Measurements from ENCODE around the gene AP2A2. TPM values are rescaled to one million over a fixed set of nuclear protein-coding genes. Genes with fewer than 3 reads are reported as not detected.

AP2A2 gene
- polyA plus RNA-seq, 1 experiment: 76.5 TPM

DNA sequence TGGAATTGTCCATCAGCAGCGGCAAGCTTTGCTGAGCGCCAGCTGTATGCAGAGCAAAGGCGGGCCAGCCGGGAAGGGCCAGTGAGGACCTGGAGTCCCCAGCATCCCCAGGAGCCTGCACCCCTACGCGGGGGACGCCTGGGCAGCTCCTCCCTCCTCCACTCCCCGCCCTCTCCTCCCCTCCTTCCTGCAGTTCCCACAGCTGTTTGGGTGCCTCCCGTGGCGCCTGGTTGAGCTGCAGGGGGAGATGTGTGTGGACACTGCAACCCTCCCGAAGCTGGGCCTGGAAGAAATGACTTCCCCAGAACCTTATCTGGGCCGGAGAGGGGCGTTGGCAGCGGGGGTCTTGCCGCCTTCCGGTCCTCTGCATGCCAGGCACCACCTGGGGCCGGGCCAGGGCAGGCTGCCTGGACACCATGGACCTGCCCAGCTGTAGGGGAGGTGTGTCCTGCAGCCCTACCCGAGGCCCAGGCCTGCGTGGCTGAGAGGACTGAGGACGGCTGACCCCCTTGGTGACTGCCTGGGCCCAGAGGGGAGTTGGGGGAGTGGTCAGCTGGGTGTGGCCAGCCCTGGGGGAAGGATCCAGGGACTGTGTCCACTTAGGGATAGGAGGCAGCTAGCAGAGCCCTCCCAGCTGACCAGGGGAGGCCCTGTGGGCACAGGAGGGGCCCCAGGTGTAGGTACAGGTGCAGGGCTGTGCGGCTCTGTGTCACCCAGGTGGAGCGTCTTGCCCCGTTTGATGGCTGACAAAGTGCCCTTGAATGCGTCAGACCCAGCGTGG is 127.6 kb downstream of the AP2A2 start:
- POLR2A ChIA-PET: no interaction called here
- no peak for DNase-seq (ENCODE audit: low read depth)
- CTCF ChIA-PET: no interaction called here
- H3K36me3 ChIP-seq (ENCODE audit: control insufficient read depth, insufficient read depth, low read length): no peaks in the 10 kb centered on the region
- no peak overlapping the region for H3K4me3 ChIP-seq (ENCODE audit: low read depth, low read length)
- peaks cover 3% of the 10 kb centered on the region; the same call in 1 of the 2 replicates for H3K27me3 ChIP-seq (ENCODE audit: control insufficient read depth, insufficient read depth, low read length)
- TF ChIP-seq, protein P1, sequence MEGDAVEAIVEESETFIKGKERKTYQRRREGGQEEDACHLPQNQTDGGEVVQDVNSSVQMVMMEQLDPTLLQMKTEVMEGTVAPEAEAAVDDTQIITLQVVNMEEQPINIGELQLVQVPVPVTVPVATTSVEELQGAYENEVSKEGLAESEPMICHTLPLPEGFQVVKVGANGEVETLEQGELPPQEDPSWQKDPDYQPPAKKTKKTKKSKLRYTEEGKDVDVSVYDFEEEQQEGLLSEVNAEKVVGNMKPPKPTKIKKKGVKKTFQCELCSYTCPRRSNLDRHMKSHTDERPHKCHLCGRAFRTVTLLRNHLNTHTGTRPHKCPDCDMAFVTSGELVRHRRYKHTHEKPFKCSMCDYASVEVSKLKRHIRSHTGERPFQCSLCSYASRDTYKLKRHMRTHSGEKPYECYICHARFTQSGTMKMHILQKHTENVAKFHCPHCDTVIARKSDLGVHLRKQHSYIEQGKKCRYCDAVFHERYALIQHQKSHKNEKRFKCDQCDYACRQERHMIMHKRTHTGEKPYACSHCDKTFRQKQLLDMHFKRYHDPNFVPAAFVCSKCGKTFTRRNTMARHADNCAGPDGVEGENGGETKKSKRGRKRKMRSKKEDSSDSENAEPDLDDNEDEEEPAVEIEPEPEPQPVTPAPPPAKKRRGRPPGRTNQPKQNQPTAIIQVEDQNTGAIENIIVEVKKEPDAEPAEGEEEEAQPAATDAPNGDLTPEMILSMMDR (IDR thresholded peaks at IDR 0.05; ENCODE audit: insufficient read depth, low read depth, low read length): no peak

DNA sequence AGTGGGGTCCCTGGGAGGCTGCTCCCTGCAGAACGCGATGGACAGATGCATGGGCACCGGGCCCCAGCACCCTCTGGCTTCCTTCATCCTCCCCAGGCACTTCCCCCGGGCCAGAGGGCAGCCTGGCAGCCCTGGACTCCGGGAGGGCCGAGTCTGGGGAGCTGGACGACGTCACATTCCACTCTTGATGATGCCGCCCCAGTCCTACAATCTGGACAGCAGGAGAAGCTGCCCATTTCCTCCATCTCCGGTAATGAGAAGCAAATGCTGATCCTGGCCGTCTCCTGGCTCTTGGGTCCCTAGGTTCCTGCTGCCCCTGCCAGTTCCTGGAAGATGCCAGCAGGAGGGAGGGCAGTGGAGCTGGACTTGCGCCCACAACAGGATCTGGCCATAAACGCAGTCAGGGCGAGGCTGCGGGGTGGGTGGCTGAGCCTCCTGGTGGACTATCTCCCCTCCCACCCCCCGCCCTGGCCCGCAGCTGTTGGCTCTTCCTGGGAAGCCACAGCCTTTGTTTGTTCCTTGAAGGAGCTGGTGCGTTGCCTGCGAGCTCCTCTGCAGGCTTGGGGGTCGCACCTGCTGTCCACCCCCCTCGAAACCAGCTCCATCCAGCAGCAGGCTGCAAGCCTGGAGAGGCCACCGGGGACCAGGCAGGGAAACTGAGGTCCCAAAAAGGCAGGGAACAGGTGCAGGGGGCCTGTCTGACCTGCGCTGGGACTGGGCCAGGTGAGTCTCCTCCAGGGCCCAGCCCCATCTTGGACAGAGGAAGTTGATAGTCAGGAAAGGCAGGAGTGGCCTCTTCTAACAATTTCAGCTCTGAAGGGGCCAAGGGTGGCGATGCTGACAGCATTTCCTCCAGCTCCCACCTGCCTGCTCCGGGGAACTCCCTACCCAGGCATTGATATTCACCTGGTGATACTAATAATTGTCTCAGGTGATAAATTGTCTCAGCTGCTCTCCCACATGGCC is 128.8 kb downstream of the AP2A2 start:
- ChIA-PET POLR2A (no interaction called here), CTCF (interaction anchor here (0.7 to 1.1 kb wide), 6 partner anchors 9 to 520 kb away, joined by 3 to 5 read pairs (median 3); no protein-coding TSS in a partner anchor)
- TF ChIP-seq, protein P1 (IDR thresholded peaks at IDR 0.05; ENCODE audit: insufficient read depth, low read depth, low read length): no peak

DNA sequence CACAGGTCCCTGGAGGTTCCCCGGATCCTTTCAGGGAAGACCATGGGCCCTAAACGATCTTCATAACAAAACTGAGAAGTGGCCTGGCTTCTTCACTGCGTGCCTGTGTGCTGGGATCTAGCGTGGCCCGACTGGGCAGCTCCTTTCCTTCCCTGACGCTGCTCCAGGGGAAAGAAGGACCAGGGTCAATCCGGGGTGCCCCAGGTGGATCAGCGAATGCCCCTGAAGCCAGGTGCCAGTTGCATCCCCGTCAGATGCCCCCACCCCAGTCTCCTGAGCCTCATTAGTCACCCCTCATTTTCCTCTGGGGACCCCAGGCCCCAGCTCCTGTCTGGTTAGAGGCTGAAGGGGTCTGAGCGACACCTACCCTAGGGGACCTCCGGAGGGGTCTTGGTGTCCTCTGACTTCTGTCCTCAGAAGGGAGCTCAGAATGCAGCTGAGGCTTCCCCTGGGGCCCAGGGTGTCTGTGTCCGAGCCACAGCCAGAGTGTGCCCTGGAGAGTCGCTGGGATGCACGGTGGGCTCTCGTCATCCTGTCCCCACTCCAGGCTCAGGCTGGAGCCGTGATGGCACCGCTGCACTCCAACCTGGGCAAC is 129.5 kb downstream of the AP2A2 start:
- CTCF ChIA-PET: interaction anchor here (0.9 to 1.1 kb wide), 3 partner anchors 10 to 520 kb away, joined by 3 read pairs; no protein-coding TSS in a partner anchor
- H3K4me3 ChIP-seq (ENCODE audit: low read depth, low read length): no peak overlapping the region

More for the DNA sequence above, 128.8 kb downstream of the AP2A2 start:
- H3K36me3 ChIP-seq (ENCODE audit: control insufficient read depth, insufficient read depth, low read length): no peaks in the 10 kb centered on the region
- no peak for DNase-seq (ENCODE audit: low read depth)
- H3K27me3 ChIP-seq (ENCODE audit: control insufficient read depth, insufficient read depth, low read length): 0 out of 2 replicates have a peak, but pooled peaks cover 1% of the 10 kb centered on the region
- no peak overlapping the region for H3K4me3 ChIP-seq (ENCODE audit: low read depth, low read length)

DNA sequence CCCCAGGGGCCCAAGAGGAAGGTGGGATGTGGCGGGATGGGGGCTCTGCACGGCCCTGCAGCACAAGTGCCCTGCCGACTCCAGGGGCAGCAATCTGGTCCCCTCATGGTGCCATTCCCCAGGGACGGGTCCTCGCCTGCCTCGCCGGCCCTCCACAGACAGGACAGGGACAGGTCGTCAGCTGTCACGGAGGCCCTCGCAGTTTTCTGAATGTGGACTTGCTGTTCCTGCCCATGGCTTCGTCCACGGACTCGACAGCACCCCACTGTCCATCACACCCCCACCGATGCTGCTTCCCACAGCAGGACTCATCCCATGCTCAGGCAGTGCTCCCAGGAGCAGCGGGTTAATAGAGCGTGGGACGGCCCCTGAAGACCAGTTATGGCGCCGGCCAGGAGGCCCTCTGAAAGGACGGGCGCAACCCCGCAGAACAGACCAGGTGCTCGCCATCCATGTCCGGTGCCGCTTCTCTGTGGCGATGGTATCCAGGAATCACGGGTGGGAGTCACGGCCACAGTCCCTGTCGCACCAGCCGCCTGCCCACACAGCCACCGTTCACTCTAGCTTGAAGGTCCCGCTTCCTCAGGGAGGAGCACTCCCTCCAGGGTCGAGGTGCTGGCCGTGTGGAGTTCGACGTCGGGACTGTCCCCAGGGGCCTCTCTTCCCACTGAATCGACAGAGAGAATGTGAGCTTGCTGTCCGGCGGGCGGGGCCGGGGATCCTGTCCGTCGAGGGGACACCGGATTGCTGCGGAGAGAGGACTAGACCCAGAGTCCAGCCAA is 130.5 kb downstream of the AP2A2 start:
- no peak for DNase-seq (ENCODE audit: low read depth)
- ChIA-PET POLR2A (no interaction called here), CTCF (no interaction called here)
- no peak overlapping the region for H3K4me3 ChIP-seq (ENCODE audit: low read depth, low read length)
- no peaks in the 10 kb centered on the region for H3K27me3 ChIP-seq (ENCODE audit: control insufficient read depth, insufficient read depth, low read length)
- no peaks in the 10 kb centered on the region for H3K36me3 ChIP-seq (ENCODE audit: control insufficient read depth, insufficient read depth, low read length)
- TF ChIP-seq, protein P1 (IDR thresholded peaks at IDR 0.05; ENCODE audit: insufficient read depth, low read depth, low read length): no peak

More for the DNA sequence above, 129.5 kb downstream of the AP2A2 start:
- no peak for DNase-seq (ENCODE audit: low read depth)
- TF ChIP-seq, protein P1 (IDR thresholded peaks at IDR 0.05; ENCODE audit: insufficient read depth, low read depth, low read length): no peak
- Histone ChIP-seq H3K27me3 (ENCODE audit: control insufficient read depth, insufficient read depth, low read length) (no peaks in the 10 kb centered on the region), H3K36me3 (ENCODE audit: control insufficient read depth, insufficient read depth, low read length) (no peaks in the 10 kb centered on the region)
- POLR2A ChIA-PET: no interaction called here

All from BJ (cell line).